SU-DHL-6 (cell line): ENCODE measurements around the gene SAMD4B.

ENCODE experiments used
- H2AFZ ChIP-seq: fragments of 200-600 bp; sonication (generic); 2 replicates; pipeline ENCODE4 v1.6.1; 2014; ENCODE audit warnings: low read depth, mild to moderate bottlenecking, moderate library complexity, mixed read lengths, antibody characterized with exemption, low read length; ENCODE audit not compliant: severe bottlenecking
- H3F3A ChIP-seq: fragments of 200-600 bp; shearing (Covaris generic); 2 replicates; pipeline ENCODE4 v1.6.0; 2016; ENCODE audit warnings: antibody characterized with exemption, mild to moderate bottlenecking; ENCODE audit not compliant: insufficient read depth
- H3K27ac ChIP-seq: fragments of 200-600 bp; sonication (generic); 2 replicates; pipeline ENCODE4 v1.5.1; 2016; ENCODE audit warnings: low read depth, mild to moderate bottlenecking, low read length, moderate library complexity, mixed read lengths
- H3K27me3 ChIP-seq: fragments of 200-600 bp; sonication (generic), shearing (Covaris generic); 2 replicates; pipeline ENCODE4 v1.6.0; 2014; ENCODE audit warnings: mild to moderate bottlenecking, low read length
- H3K36me3 ChIP-seq: fragments of 200-600 bp; sonication (generic); 2 replicates; pipeline ENCODE4 v1.6.1; 2014; ENCODE audit warnings: mild to moderate bottlenecking, low read length, mixed read lengths
- H3K4me2 ChIP-seq: fragments of 300-600, 200-600 bp; shearing (Covaris generic), sonication (generic); 2 replicates; pipeline ENCODE4 v1.6.0; 2014; ENCODE audit warnings: low read length, low read depth, mild to moderate bottlenecking; ENCODE audit not compliant: poor library complexity, severe bottlenecking
- H3K4me3 ChIP-seq: fragments of 200-600 bp; sonication (generic); 2 replicates; pipeline ENCODE4 v1.5.1; 2014; ENCODE audit warnings: antibody characterized with exemption, low read length, mild to moderate bottlenecking, mixed read lengths; ENCODE audit not compliant: insufficient read depth, poor library complexity, severe bottlenecking
- H3K79me2 ChIP-seq: fragments of 200-600 bp; sonication (generic); 2 replicates; pipeline ENCODE4 v1.6.1; 2014; ENCODE audit warnings: mild to moderate bottlenecking, low read length, moderate library complexity; ENCODE audit not compliant: insufficient read depth
- H3K9ac ChIP-seq: fragments of 200-600 bp; sonication (generic); 2 replicates; pipeline ENCODE4 v1.7.0; 2014; ENCODE audit warnings: mild to moderate bottlenecking, low read length
- H3K9me2 ChIP-seq: fragments of 200-600 bp; sonication (generic); replicated peaks from 2 replicates; pipeline ENCODE4 v1.6.1; 2014; ENCODE audit warnings: low read length; ENCODE audit not compliant: insufficient read depth
- H3K9me3 ChIP-seq: fragments of 200-600 bp; sonication (generic); 2 replicates; pipeline ENCODE4 v1.6.1; 2014; ENCODE audit warnings: low read length, mixed read lengths; ENCODE audit not compliant: insufficient read depth
- H4K20me1 ChIP-seq: fragments of 200-600 bp; sonication (generic); 2 replicates; pipeline ENCODE4 v1.6.1; 2014; ENCODE audit warnings: low read depth, mild to moderate bottlenecking, antibody characterized with exemption, low read length, moderate library complexity, mixed read lengths
- CTCF ChIP-seq: fragments of 200-600 bp; sonication (generic); IDR thresholded peaks from one replicate; pipeline ENCODE4 v1.5.1; 2017; ENCODE audit warnings: antibody characterized with exemption, mild to moderate bottlenecking, low read length, moderate library complexity; ENCODE audit not compliant: insufficient read depth, poor library complexity, severe bottlenecking
- EZH2phosphoT487 ChIP-seq: fragments of 200-600 bp; sonication (generic), shearing (Covaris generic); conservative IDR thresholded peaks from 2 replicates; pipeline ENCODE4 v1.6.1; 2018; ENCODE audit warnings: mild to moderate bottlenecking, antibody characterized with exemption, low read length, moderate library complexity, mixed read lengths

Gene SAMD4B

DNA sequence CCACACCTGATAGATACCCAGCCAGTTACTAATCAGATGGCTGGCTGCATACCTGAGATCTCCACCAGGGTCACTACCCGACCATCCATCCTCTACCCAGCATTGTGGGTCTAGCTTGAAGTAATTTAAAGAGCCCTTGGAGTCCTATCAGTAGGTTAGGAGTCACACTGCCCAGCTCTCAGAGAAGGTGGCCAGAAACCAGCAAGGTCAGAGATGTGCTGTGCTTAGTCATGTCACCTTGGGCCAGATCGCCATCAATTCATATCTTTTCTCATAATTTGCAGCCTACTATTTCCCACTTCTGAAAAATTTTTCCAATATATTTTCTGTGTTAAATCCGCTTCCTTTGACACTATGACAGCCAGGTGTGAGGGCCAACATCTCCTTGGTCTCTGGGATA is 13.9 kb downstream of the SAMD4B start:
- Histone ChIP-seq H3K9me3 (no peaks in the 10 kb centered on the region), H3K4me3 (no peak overlapping the region), H3F3A (no peaks in the 10 kb centered on the region), H3K4me2 (no peak overlapping the region), H3K79me2 (no peaks in the 10 kb centered on the region), H4K20me1 (no peaks in the 10 kb centered on the region), H3K27ac (no peak overlapping the region), H3K9ac (no peak overlapping the region), H3K36me3 (peaks cover 4% of the 10 kb centered on the region; the same call in 1 of the 2 replicates), H2AFZ (no peak overlapping the region), H3K27me3 (no peaks in the 10 kb centered on the region), H3K9me2 (no peaks in the 10 kb centered on the region)
- TF ChIP-seq EZH2phosphoT487 (no peak), CTCF (no peak)

GRCh38 chr19:39356647-39357046 is 14.4 kb downstream of the SAMD4B start:
- Histone ChIP-seq H3K27me3 (no peaks in the 10 kb centered on the region), H3K27ac (no peak overlapping the region), H3K4me3 (no peak overlapping the region), H3K9ac (no peak overlapping the region), H3K79me2 (no peaks in the 10 kb centered on the region), H3F3A (no peaks in the 10 kb centered on the region), H3K4me2 (no peak overlapping the region), H3K36me3 (peaks cover 4% of the 10 kb centered on the region; the same call in 1 of the 2 replicates), H3K9me3 (no peaks in the 10 kb centered on the region), H4K20me1 (no peaks in the 10 kb centered on the region), H2AFZ (no peak overlapping the region), H3K9me2 (no peaks in the 10 kb centered on the region)
- no peak for TF ChIP-seq EZH2phosphoT487

GRCh38 chr19:39359026-39359425 is 16.8 kb downstream of the SAMD4B start:
- no peaks in the 10 kb centered on the region for H3K79me2 ChIP-seq

DNA sequence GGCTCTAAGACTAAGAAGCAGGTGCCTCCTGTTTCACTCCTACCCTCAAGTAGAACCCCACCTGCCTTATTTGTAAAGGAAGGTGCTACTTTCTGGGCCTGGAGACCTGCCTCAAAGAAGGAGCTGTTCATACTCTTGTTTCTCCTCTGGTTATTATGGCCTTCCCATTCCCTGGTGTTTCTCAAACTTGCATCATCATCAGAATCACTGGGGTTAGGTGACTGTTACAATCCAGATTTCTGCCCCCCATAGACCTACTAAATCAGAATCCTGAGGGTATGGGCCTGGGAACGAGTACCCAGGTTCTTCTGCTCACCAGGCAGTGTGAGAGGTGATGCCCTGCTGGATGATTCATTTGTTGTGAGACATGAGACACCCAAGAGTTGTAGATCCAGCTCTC is 18.4 kb downstream of the SAMD4B start:
- peaks cover 4% of the 10 kb centered on the region; the same call in 1 of the 2 replicates for H3K36me3 ChIP-seq
- H3K9ac ChIP-seq: no peak overlapping the region
- H3K79me2 ChIP-seq: no peaks in the 10 kb centered on the region
- H3K9me3 ChIP-seq: no peaks in the 10 kb centered on the region
- H3K9me2 ChIP-seq: no peaks in the 10 kb centered on the region
- H3K4me3 ChIP-seq: no peak overlapping the region
- no peak overlapping the region for H3K27ac ChIP-seq
- TF ChIP-seq EZH2phosphoT487 (no peak), CTCF (no peak)
- H3K27me3 ChIP-seq: no peaks in the 10 kb centered on the region
- H2AFZ ChIP-seq: no peak overlapping the region
- no peak overlapping the region for H3K4me2 ChIP-seq
- H4K20me1 ChIP-seq: no peaks in the 10 kb centered on the region
- no peaks in the 10 kb centered on the region for H3F3A ChIP-seq

More at GRCh38 chr19:39359026-39359425, 16.8 kb downstream of the SAMD4B start:
- Histone ChIP-seq H3K4me2 (no peak overlapping the region), H4K20me1 (no peaks in the 10 kb centered on the region), H3K27me3 (no peaks in the 10 kb centered on the region), H3K27ac (no peak overlapping the region), H3K36me3 (peaks cover 4% of the 10 kb centered on the region; the same call in 1 of the 2 replicates), H3K9ac (no peak overlapping the region), H3F3A (no peaks in the 10 kb centered on the region), H3K9me2 (no peaks in the 10 kb centered on the region), H2AFZ (no peak overlapping the region), H3K4me3 (no peak overlapping the region), H3K9me3 (no peaks in the 10 kb centered on the region)
- TF ChIP-seq CTCF (no peak), EZH2phosphoT487 (no peak)
